Sigmoid colon (tissue), 7 donors: ENCODE measurements around the gene FAM185A. TPM values are rescaled to one million over a fixed set of nuclear protein-coding genes. Genes with fewer than 3 reads are reported as not detected.

Experiments
- DNase-seq: peaks from one replicate; pipeline ENCODE4 v3.0.0-alpha.2; 2019
- H3K27ac ChIP-seq, 4 donors: fragments of 200-600 bp; sonication (generic); one replicate each; pipeline ENCODE4 v1.5.1; 2016 to 2019; ENCODE audit warnings: mild to moderate bottlenecking in 1 of 4
- H3K27me3 ChIP-seq, 3 donors: fragments of 200-600 bp; sonication (generic); one replicate each; pipeline ENCODE4 v1.5.1; 2019; ENCODE audit warnings: mild to moderate bottlenecking in 1 of 3
- H3K36me3 ChIP-seq, 4 donors: fragments of 200-600 bp; sonication (generic); one replicate each; pipeline ENCODE4 v1.5.1; 2016 to 2019
- H3K4me1 ChIP-seq, 4 donors: fragments of 200-600 bp; sonication (generic); one replicate each; pipeline ENCODE4 v1.5.1; 2017 to 2019
- H3K4me3 ChIP-seq, 4 donors: fragments of 200-600 bp; sonication (generic); one replicate each; pipeline ENCODE4 v1.5.1; 2017 to 2019; ENCODE audit warnings: mild to moderate bottlenecking in 2 of 4, moderate library complexity in 1 of 4
- H3K9me3 ChIP-seq, 4 donors: fragments of 200-600 bp in 3 of 4; sonication (generic) in 3 of 4; one replicate each; pipeline versions ENCODE4 v1.5.1 to v1.6.1; 2013 to 2019
- EP300 ChIP-seq, 4 donors: sonication (generic); formaldehyde crosslinking; IDR thresholded peaks; one replicate each; pipeline ENCODE4 v1.6.1; 2017; ENCODE audit warnings: antibody characterized with exemption in 4 of 4
- POLR2A ChIP-seq, 2 donors: fragments of 450-650 bp; IDR thresholded peaks; one replicate each; pipeline ENCODE4 v1.6.1; 2016; ENCODE audit warnings: antibody characterized with exemption in 2 of 2, mild to moderate bottlenecking in 2 of 2, moderate library complexity in 2 of 2
- POLR2AphosphoS5 ChIP-seq, 4 donors: sonication (generic); formaldehyde crosslinking; IDR thresholded peaks; one replicate each; pipeline ENCODE4 v1.6.1; 2017; ENCODE audit warnings: antibody characterized with exemption in 4 of 4
- WGBS, 2 donors: extraction: QIAGEN DNeasy Blood & Tissue Kit; methylation state at CpG; one replicate each; pipeline ENCODE4 v1.1.7; 2013; 5-methylcytosine and 5-hydroxymethylcytosine counted together
- intact Hi-C: fragments of 100-400 bp; cut with DNase I; formaldehyde crosslinking; loops from one replicate; pipeline ENCODE4 v1.15.1; 2023
- polyA plus RNA-seq, 3 donors: library from polyadenylated mRNA; stranded (reverse); fragments of 200-250 nt; gene quantifications; one replicate each; pipeline ENCODE4 v1.2.3, GENCODE V29; 2013
- small RNA-seq, 3 donors: library from RNA; depleted of rRNA; stranded (forward); fragments of <200 nt; gene quantifications; one replicate each; pipeline ENCODE3, GENCODE V24; 2016
- total RNA-seq, 4 donors: library from RNA; depleted of rRNA; stranded (reverse); fragments of >200 nt; gene quantifications; one replicate each; pipeline ENCODE4 v1.1.0, GENCODE V29; 2016
- TF ChIP-seq, protein P1 (sequence below), 4 experiments: fragments of 450-650 bp in 3 of 4; fragments of 200-600 bp in 1 of 4; IDR thresholded peaks; one replicate each; pipeline ENCODE4 v1.5.1; 2016 to 2019; ENCODE audit warnings: antibody characterized with exemption in 4 of 4, mild to moderate bottlenecking in 3 of 4, moderate library complexity in 2 of 4
- donor health status: healthy with polysubstance abuse.
- donor health status: Bipolar disorder and iron deficiency.
- donor health status: healthy.

Gene FAM185A
- total and polyA plus RNA-seq, 7 donors: 4.8 to 17.5 (median 14.8) TPM

DNA sequence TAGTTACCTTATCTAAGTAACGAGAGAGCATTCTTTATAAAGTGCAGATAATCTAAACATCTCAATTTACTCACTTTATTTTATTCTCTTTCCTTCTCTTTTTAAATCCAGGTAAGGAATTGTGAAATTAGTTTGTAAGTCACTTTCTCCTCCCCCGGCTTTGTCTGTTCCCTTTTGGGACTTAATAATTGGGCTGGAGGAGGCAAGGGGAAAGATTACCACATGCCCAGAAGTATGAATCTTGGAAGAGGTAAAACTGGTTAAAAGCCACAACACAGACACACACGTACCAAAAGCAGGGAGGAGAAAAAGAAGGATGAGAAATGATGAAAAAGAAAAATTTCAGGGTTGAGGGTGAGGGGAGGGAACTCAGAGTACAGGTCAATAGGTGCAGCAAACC, 100.7 kb downstream of the FAM185A start:
- 92 to 95% methylated on average over 3 of the region's 3 CpGs for WGBS, 2 donors
- Histone ChIP-seq H3K27ac (no peak overlapping the region), H3K4me1 (peaks cover 0 to 5% (median 0%) of the 10 kb centered on the region in 4 donors), H3K9me3 (no peaks in the 10 kb centered on the region), H3K27me3 (no peaks in the 10 kb centered on the region), H3K4me3 (no peak overlapping the region), H3K36me3 (no peaks in the 10 kb centered on the region)
- DNase-seq: no peak
- intact Hi-C loops: no loop called here
- TF ChIP-seq, protein P1, sequence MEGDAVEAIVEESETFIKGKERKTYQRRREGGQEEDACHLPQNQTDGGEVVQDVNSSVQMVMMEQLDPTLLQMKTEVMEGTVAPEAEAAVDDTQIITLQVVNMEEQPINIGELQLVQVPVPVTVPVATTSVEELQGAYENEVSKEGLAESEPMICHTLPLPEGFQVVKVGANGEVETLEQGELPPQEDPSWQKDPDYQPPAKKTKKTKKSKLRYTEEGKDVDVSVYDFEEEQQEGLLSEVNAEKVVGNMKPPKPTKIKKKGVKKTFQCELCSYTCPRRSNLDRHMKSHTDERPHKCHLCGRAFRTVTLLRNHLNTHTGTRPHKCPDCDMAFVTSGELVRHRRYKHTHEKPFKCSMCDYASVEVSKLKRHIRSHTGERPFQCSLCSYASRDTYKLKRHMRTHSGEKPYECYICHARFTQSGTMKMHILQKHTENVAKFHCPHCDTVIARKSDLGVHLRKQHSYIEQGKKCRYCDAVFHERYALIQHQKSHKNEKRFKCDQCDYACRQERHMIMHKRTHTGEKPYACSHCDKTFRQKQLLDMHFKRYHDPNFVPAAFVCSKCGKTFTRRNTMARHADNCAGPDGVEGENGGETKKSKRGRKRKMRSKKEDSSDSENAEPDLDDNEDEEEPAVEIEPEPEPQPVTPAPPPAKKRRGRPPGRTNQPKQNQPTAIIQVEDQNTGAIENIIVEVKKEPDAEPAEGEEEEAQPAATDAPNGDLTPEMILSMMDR (IDR thresholded peaks at IDR 0.05): no peak
- TF ChIP-seq POLR2A (IDR thresholded peaks at IDR 0.05) (no peak), POLR2AphosphoS5 (IDR thresholded peaks at IDR 0.05) (no peak), EP300 (IDR thresholded peaks at IDR 0.05) (no peak)

DNA sequence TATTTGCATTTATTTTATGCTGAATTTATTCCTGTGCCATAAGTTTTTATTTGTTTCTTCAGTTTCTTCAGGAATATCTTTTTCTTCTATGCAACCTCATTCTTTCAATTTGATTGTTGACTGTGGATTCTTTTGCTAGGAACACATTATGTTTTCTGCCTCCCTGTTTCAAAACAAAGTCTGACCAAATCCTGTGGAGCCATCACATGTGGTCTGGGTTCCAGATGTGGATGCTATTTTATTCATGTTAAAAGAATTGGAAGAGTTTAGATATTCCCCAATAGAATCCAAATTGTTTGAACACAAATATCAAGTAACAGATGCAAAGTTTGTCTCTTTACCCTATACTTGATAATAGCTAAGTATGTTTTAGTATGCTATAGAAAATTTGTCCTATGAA, 107.2 kb downstream of the FAM185A start:
- Histone ChIP-seq H3K27me3 (no peaks in the 10 kb centered on the region), H3K36me3 (no peaks in the 10 kb centered on the region), H3K27ac (no peak overlapping the region), H3K9me3 (no peaks in the 10 kb centered on the region), H3K4me1 (peaks cover 0 to 24% (median 19%) of the 10 kb centered on the region in 4 donors), H3K4me3 (no peak overlapping the region)
- no peak for DNase-seq
- intact Hi-C loops: no loop called here
- TF ChIP-seq POLR2A (IDR thresholded peaks at IDR 0.05): no peak
- TF ChIP-seq EP300 (IDR thresholded peaks at IDR 0.05): no peak
- TF ChIP-seq POLR2AphosphoS5 (IDR thresholded peaks at IDR 0.05): no peak
- TF ChIP-seq, protein P1 (IDR thresholded peaks at IDR 0.05): no peak

Small RNAs within 50 kb of the gene (small RNA-seq; reads per million reads assigned to genes)
- 0 reads per million in 3 donors for gene RNU6-1136P

Other genes with a start within 250 kb of the FAM185A start
- gene RASA4B, start 231.2 kb upstream of the FAM185A start, total RNA-seq: 10 to 100 TPM in 2 of 4 donors, 1 to 10 TPM in 2; 2.5 to 39.1 (median 12.9) TPM
- 10 to 100 TPM; 11.4 to 24.4 (median 16.6) TPM for gene RASA4B, start 231.2 kb upstream of the FAM185A start, polyA plus RNA-seq
- gene UPK3BL2, start 205.3 kb upstream of the FAM185A start, total RNA-seq: 10 to 100 TPM in 1 of 4 donors, 1 to 10 TPM in 2, under 1 TPM in 1; 0.99 to 10.9 (median 3.4) TPM
- gene UPK3BL2, start 205.3 kb upstream of the FAM185A start, polyA plus RNA-seq: 10 to 100 TPM in 1 of 3 donors, not detected in 2; 14.2 TPM
- gene SPDYE2, start 197.8 kb upstream of the FAM185A start, total RNA-seq: not detected
- gene SPDYE2, start 197.8 kb upstream of the FAM185A start, polyA plus RNA-seq: under 1 TPM in 1 of 3 donors, not detected in 2; 0.12 TPM
- gene POLR2J3, start 176.4 kb upstream of the FAM185A start, total RNA-seq: 10 to 100 TPM; 10.7 to 19.1 (median 15.1) TPM
- gene POLR2J3, start 176.4 kb upstream of the FAM185A start, polyA plus RNA-seq: 100 to 1,000 TPM in 1 of 3 donors, 10 to 100 TPM in 2; 13.9 to 103 (median 33.6) TPM
- gene RASA4, start 132.2 kb upstream of the FAM185A start, total RNA-seq: 100 to 1,000 TPM in 1 of 4 donors, 10 to 100 TPM in 3; 12.0 to 113 (median 41.7) TPM
- 10 to 100 TPM in 1 of 3 donors, 1 to 10 TPM in 2; 5.4 to 35.3 (median 7.4) TPM for gene RASA4, start 132.2 kb upstream of the FAM185A start, polyA plus RNA-seq
- gene UPK3BL1, start 106.2 kb upstream of the FAM185A start, total RNA-seq: 10 to 100 TPM; 18.1 to 43.5 (median 22.5) TPM
- gene UPK3BL1, start 106.2 kb upstream of the FAM185A start, polyA plus RNA-seq: 10 to 100 TPM in 2 of 3 donors, 1 to 10 TPM in 1; 8.8 to 32.1 (median 10.2) TPM
- gene SPDYE2B, start 98.7 kb upstream of the FAM185A start, total RNA-seq: not detected
- not detected for gene SPDYE2B, start 98.7 kb upstream of the FAM185A start, polyA plus RNA-seq
- 1 to 10 TPM in 3 of 4 donors, not detected in 1; 1.5 to 6.2 (median 3.0) TPM for gene POLR2J2, start 77.3 kb upstream of the FAM185A start, total RNA-seq
- 1 to 10 TPM in 2 of 3 donors, not detected in 1; 1.2 to 5.7 TPM for gene POLR2J2, start 77.3 kb upstream of the FAM185A start, polyA plus RNA-seq
- gene LRRC17, start 164.0 kb downstream of the FAM185A start, total RNA-seq: 1 to 10 TPM in 3 of 4 donors, under 1 TPM in 1; 0.41 to 5.5 (median 1.8) TPM
- under 1 TPM in 2 of 3 donors, not detected in 1; 0.58 to 0.69 TPM for gene LRRC17, start 164.0 kb downstream of the FAM185A start, polyA plus RNA-seq